ENCODE data around the gene CCDC12.

CCDC12 gene

DNA sequence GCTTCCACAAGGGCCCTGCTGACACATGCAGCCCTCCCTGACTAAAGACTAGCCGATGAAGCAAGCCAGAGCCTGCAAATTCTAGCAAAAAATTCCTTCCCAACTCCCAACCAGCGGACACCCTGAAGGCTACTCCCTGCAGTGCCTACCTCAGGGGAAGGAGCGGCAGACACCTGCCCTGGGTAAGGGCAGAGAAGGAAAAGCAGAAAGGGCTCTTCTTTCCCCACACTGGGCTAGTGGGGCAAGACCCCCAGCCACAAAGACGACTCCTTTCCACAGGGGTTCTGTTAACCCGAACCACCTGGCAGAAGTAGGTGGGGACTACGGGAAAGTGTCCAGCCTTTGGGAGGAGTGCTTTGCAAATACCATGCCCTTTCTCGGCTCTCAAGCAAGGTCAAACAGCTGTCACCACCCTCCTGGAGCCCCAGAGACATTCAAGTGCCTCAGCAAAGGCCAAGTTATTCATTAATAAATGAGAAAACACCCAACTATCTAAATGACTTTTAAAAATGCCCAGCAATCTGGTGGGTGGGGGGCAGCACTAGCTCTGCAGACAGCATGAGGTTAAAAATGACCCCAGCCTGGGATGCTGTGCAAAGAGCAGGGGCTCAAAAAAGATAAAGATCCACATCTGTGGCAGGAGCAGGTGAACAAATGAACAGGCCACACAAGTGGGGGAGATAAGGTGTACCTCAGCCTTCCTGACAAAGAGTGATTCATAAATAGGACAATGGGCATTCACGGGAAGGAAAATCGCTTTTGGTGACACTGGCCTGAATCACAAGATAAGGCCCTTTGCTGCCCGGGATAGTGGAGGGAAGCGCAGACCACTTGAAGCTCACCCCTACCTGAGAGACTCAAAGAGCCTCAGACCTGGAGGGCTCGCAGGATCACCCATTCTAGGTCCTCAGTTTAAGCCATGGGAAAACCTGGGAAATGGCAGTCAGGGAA, 33.0 kb downstream of the CCDC12 start:
- no peaks in the 10 kb centered on the region for H3K27me3 ChIP-seq (ENCODE audit: control insufficient read depth, insufficient read depth, low read length)
- no peaks in the 10 kb centered on the region for H3K9me3 ChIP-seq (ENCODE audit: control insufficient read depth, low read length)
- H3K4me3 ChIP-seq (ENCODE audit: low read length), result no peak overlapping the region
- peaks cover 100% of the 10 kb centered on the region for H3K4me1 ChIP-seq (ENCODE audit: control insufficient read depth, insufficient read depth, low read length)
- peaks cover 11% of the 10 kb centered on the region for H3K36me3 ChIP-seq (ENCODE audit: control insufficient read depth, insufficient read depth, low read length)
- peak overlapping the region; percentile 68 for H3K9ac ChIP-seq (ENCODE audit: low read length)

DNA sequence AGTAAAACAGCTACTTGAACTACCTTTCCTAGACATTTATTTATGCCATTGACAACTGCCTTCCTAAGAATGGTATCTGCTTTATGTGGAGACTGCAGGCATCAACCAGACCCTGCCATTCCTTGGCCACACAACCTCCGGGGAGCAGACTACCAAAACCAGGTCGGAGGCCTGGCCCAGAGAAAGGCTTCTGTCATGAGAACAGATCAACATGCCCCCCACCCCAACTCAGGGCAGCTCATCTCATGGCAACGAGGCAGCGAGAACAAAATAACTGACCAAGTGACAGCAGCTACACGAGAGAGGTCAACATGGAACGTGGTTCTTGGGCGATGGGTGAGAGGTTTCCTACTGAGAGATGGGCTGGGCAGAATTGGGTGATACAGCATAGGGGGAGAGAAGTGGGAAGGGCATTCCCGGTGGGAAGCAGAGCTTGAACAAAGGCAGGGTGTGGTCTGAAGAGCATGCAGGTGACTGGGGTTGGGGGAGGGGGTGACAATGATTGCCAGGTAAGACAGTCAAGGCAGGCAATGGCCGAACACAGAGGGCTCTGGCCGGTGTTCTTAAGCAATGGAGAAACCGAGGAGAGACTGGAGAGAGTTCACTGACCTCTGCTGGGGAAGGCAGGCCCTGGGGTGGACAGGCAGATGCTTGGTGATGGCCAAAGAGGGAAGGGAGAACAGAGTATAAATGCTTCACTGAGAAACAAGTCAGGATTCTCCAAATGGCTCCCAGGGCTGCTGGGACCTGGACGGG, 33.9 kb downstream of the CCDC12 start:
- Histone ChIP-seq H3K27me3 (ENCODE audit: control insufficient read depth, insufficient read depth, low read length) (no peaks in the 10 kb centered on the region), H3K9ac (ENCODE audit: low read length) (peak overlapping the region; percentile 68), H3K9me3 (ENCODE audit: control insufficient read depth, low read length) (no peaks in the 10 kb centered on the region), H3K4me3 (ENCODE audit: low read length) (peak overlapping the region; percentile 15), H3K4me1 (ENCODE audit: control insufficient read depth, insufficient read depth, low read length) (peaks cover 100% of the 10 kb centered on the region), H3K36me3 (ENCODE audit: control insufficient read depth, insufficient read depth, low read length) (peaks cover 11% of the 10 kb centered on the region)

DNA sequence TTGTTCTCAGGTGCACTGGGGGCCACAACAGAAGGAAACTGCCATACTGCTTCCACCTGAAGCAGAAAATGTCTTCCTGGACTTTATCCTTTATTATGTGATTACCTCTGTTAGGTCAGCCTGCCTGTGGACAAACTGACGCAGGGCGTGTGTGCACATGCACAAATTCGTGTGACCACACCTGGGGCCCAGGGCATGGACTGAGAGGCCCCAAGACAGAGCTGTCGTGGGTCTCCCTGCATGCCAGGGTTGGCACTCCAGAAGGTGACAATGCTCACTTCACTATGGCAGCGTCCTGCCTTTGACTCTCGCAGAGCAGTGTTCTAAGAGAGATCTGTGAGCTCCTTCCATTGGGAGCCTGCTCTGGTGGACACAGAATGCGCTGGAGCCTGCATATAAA, 34.5 kb downstream of the CCDC12 start:
- H3K4me3 ChIP-seq (ENCODE audit: low read length), result no peak overlapping the region
- peak overlapping the region; percentile 68 for H3K9ac ChIP-seq (ENCODE audit: low read length)
- H3K27me3 ChIP-seq (ENCODE audit: control insufficient read depth, insufficient read depth, low read length), result no peaks in the 10 kb centered on the region
- H3K36me3 ChIP-seq (ENCODE audit: control insufficient read depth, insufficient read depth, low read length), result peaks cover 11% of the 10 kb centered on the region
- H3K4me1 ChIP-seq (ENCODE audit: control insufficient read depth, insufficient read depth, low read length), result peaks cover 97% of the 10 kb centered on the region
- H3K9me3 ChIP-seq (ENCODE audit: control insufficient read depth, low read length), result no peaks in the 10 kb centered on the region

DNA sequence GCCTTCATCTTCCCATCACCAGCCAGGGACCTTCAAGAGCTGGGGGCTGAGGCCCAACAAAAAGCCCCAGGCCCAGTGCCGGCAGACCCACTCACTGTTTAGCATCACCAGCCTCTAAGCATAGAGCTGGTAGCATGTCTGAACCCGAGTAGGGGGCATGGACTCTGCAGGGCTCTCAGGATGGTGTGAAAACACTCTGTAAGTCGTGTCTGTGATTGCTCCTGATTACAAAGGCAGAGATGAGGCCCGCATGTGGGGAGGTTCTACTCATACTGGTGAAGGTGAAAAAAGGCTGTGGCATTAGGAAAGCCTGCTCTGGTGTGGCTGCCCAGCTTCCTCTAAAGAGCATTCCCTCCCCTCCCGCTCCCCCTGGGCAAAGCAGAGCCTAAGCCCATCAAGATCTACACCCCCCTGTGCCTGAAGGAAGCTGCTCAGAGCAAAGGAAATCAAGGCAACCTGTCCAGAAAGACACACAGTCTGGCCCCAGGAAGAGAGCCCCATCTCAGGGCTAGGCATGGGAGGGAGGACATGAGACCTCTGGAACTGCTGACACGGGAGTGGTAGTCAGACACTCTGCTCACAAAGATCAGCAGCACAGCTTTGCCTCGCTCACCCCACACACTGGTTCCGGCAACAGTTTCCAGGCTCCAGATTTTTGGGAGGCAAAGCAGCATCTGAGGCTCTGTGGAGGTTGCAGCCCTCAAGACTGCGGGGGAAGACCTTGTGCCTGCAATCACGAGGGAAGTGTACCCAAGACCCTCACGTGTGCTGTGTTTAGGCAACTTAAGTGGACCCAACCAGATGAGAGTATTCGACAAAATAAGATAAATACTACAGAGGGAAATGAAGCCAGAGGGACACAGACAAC, 36.7 kb downstream of the CCDC12 start:
- no peaks in the 10 kb centered on the region for H3K27me3 ChIP-seq (ENCODE audit: control insufficient read depth, insufficient read depth, low read length)
- peaks cover 11% of the 10 kb centered on the region for H3K36me3 ChIP-seq (ENCODE audit: control insufficient read depth, insufficient read depth, low read length)
- no peak overlapping the region for H3K4me3 ChIP-seq (ENCODE audit: low read length)
- peaks cover 97% of the 10 kb centered on the region for H3K4me1 ChIP-seq (ENCODE audit: control insufficient read depth, insufficient read depth, low read length)
- H3K9ac ChIP-seq (ENCODE audit: low read length), result peak overlapping the region; percentile 26
- no peaks in the 10 kb centered on the region for H3K9me3 ChIP-seq (ENCODE audit: control insufficient read depth, low read length)

DNA sequence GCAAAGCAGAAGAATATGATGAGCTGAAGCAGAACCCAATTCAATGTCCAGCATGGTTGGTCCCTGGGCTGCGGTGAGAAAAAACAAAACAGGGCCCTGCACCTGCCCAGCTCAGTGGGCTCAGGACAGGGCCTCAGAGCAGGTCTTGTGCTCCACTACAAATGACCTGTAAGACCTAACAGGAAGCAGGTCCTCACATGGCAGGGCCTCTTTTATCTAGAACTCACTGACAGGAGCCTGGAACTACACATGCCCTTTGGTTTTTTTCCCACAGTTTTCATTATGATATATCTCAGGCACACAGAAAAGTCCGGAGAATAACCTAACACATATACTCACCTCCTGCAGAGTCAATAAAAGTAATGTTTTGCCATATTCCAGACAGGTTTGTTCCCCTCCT, 38.4 kb downstream of the CCDC12 start:
- Histone ChIP-seq H3K9me3 (ENCODE audit: control insufficient read depth, low read length) (no peaks in the 10 kb centered on the region), H3K9ac (ENCODE audit: low read length) (peak overlapping the region; percentile 16), H3K27me3 (ENCODE audit: control insufficient read depth, insufficient read depth, low read length) (no peaks in the 10 kb centered on the region), H3K36me3 (ENCODE audit: control insufficient read depth, insufficient read depth, low read length) (peaks cover 11% of the 10 kb centered on the region), H3K4me3 (ENCODE audit: low read length) (no peak overlapping the region), H3K4me1 (ENCODE audit: control insufficient read depth, insufficient read depth, low read length) (peaks cover 95% of the 10 kb centered on the region)

DNA sequence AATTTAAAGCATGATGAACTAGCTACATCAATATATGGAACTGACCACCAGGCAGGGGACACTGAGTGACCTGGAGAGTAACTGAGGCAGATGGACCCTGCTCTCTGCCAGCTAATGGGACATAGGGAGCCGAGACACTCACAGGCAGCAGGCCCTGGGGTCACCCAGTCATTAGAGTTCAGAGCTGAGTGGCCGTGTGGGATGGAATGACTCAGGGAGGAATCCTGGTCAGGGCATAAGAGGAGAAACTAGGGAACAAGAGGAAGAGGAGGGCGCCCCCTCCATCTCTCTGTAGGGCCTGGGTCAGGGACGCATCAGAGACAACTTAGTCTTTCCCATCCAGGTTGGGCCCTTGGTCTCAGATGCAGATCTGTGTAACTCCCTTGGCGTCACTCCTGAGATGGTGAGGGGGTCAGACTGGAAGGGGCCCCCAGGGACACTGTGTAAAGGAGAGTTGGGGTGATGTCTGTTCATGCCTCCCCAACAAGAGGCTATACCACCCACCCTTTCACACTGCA, 39.8 kb downstream of the CCDC12 start:
- Histone ChIP-seq H3K4me1 (ENCODE audit: control insufficient read depth, insufficient read depth, low read length) (peaks cover 95% of the 10 kb centered on the region), H3K36me3 (ENCODE audit: control insufficient read depth, insufficient read depth, low read length) (peaks cover 11% of the 10 kb centered on the region)

DNA sequence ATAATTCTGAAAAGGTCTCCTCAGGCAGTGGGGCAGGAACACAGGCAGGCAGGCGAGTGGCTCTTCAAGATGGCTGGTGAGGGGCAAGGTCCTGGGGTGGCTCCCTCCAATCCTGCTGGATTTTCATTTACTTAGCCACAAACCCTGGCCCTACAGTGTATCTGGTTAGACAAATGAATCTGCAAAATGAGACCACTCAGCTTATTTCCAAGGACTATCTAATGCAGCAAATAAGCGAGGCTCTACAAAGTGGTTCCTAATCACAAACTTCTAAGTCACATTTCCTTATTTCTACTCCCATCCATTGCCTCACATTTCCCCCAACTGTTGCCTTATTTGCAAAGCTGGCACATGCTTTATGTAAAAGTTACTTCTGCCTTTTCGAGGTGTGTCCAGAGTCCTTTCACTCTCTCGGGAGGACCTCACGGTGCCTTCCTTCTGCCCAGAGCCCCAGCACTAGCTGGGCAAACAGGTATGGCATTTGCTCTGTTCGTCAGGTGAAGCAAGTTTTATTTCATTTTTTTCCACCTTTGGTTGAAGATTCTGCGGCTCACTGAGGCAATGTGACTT, 40.5 kb downstream of the CCDC12 start:
- no peaks in the 10 kb centered on the region for H3K27me3 ChIP-seq (ENCODE audit: control insufficient read depth, insufficient read depth, low read length)
- H3K4me3 ChIP-seq (ENCODE audit: low read length), result no peak overlapping the region
- H3K4me1 ChIP-seq (ENCODE audit: control insufficient read depth, insufficient read depth, low read length), result peaks cover 95% of the 10 kb centered on the region
- no peaks in the 10 kb centered on the region for H3K9me3 ChIP-seq (ENCODE audit: control insufficient read depth, low read length)
- peaks cover 11% of the 10 kb centered on the region for H3K36me3 ChIP-seq (ENCODE audit: control insufficient read depth, insufficient read depth, low read length)
- no peak overlapping the region for H3K9ac ChIP-seq (ENCODE audit: low read length)

More for the DNA sequence above, 39.8 kb downstream of the CCDC12 start:
- no peaks in the 10 kb centered on the region for H3K27me3 ChIP-seq (ENCODE audit: control insufficient read depth, insufficient read depth, low read length)
- no peak overlapping the region for H3K4me3 ChIP-seq (ENCODE audit: low read length)
- H3K9ac ChIP-seq (ENCODE audit: low read length), result no peak overlapping the region
- H3K9me3 ChIP-seq (ENCODE audit: control insufficient read depth, low read length), result no peaks in the 10 kb centered on the region

DNA sequence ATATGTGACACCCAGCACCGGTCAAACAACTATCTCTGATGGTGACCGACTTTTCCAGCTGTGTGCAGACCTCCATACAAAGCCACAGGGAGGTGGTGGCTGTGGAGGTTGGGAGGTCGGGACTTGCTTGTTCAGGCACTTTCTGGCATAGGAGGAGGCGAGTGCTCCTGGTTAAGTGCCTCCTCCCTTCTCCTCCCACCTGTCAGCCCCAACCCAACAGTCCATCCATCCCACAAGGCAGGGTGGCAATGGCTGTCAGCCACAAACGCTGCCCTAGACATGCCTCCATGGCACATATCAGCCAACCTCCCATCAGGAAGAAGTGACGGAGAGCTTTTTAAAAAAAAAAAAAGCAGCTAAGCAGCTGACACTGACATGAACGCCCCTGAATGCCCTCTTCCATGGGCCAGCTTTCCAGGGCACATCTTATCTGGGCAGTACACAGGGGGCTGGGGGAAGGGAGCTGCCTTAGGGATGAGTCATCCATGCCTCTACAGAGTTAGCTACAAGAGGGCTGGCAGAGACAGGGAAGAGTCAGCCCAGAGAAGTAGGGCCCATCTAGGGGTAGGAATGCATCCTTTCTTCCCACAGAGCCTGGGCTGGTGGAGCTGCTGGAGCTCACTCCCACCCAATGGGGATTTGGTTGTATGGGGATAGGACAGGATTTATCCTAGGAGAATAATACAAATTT, 41.2 kb downstream of the CCDC12 start:
- no peak overlapping the region for H3K9ac ChIP-seq (ENCODE audit: low read length)
- no peaks in the 10 kb centered on the region for H3K27me3 ChIP-seq (ENCODE audit: control insufficient read depth, insufficient read depth, low read length)
- no peak overlapping the region for H3K4me3 ChIP-seq (ENCODE audit: low read length)
- no peaks in the 10 kb centered on the region for H3K9me3 ChIP-seq (ENCODE audit: control insufficient read depth, low read length)
- peaks cover 8% of the 10 kb centered on the region for H3K36me3 ChIP-seq (ENCODE audit: control insufficient read depth, insufficient read depth, low read length)
- H3K4me1 ChIP-seq (ENCODE audit: control insufficient read depth, insufficient read depth, low read length), result peaks cover 95% of the 10 kb centered on the region

DNA sequence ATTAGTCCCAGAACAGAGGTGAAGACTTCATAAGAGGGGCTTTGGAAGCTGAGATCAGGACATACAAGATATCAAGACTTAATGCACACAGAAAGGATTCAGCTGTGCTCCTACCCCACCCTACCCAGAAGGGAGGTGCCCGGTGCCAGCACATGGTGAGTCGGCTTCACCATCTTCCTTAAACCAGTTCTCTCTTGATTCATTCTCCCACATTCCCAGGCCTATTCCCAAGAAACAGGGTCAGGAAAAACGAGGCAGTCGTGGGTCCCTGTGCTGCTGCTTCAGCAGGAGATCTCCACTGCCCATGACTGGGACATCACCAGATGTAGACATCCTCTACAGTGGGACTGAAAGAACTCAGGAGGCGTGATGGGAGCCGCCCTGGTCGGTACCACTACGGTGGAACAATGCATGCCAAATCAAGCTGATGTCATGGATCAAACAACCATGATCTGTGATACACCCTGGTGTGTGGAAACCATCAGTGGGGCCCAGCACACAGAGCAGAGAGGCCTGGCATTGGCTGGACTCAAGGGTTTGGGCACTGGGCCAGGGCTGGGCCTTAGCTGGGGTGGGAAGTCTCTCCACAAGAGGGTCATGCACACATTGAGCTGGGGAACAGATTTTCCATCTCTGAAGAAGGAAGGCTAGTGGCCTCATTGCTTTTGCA, 41.9 kb downstream of the CCDC12 start:
- Histone ChIP-seq H3K36me3 (ENCODE audit: control insufficient read depth, insufficient read depth, low read length) (peaks cover 7% of the 10 kb centered on the region), H3K4me1 (ENCODE audit: control insufficient read depth, insufficient read depth, low read length) (peaks cover 94% of the 10 kb centered on the region), H3K9ac (ENCODE audit: low read length) (peak overlapping the region; percentile 4), H3K9me3 (ENCODE audit: control insufficient read depth, low read length) (no peaks in the 10 kb centered on the region), H3K27me3 (ENCODE audit: control insufficient read depth, insufficient read depth, low read length) (no peaks in the 10 kb centered on the region), H3K4me3 (ENCODE audit: low read length) (no peak overlapping the region)

DNA sequence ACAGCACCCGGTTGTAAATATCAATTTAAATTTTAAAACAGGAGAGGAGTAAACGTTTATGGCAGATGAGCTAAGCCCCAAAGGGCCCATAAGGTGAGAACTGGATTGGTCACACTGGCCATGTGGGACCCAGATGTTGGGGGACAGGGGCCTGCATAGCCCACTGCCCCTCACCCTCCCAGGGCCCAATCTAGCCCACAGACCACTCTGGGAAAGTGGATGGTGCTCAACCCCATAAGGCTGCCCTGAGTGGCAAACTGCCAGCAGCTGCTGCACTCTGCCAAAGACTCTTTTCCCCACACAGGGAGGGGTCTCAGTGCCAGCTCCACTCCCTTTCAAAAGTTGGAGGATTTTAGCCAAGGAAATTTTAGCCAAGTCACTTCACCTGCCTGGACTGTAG, 42.5 kb downstream of the CCDC12 start:
- H3K4me3 ChIP-seq (ENCODE audit: low read length), result no peak overlapping the region
- H3K36me3 ChIP-seq (ENCODE audit: control insufficient read depth, insufficient read depth, low read length), result peaks cover 1% of the 10 kb centered on the region
- peaks cover 94% of the 10 kb centered on the region for H3K4me1 ChIP-seq (ENCODE audit: control insufficient read depth, insufficient read depth, low read length)
- peak overlapping the region; percentile 4 for H3K9ac ChIP-seq (ENCODE audit: low read length)
- no peaks in the 10 kb centered on the region for H3K9me3 ChIP-seq (ENCODE audit: control insufficient read depth, low read length)
- H3K27me3 ChIP-seq (ENCODE audit: control insufficient read depth, insufficient read depth, low read length), result no peaks in the 10 kb centered on the region

Data from mucosa of stomach (tissue), 1 donor.